Measurements from ENCODE around the gene CNOT8.
"Not testable (repeated sequence)": the region's sequence is repeated elsewhere in the genome, so short reads cannot be mapped to it uniquely, and the experiment has no call there.

CNOT8 gene

DNA sequence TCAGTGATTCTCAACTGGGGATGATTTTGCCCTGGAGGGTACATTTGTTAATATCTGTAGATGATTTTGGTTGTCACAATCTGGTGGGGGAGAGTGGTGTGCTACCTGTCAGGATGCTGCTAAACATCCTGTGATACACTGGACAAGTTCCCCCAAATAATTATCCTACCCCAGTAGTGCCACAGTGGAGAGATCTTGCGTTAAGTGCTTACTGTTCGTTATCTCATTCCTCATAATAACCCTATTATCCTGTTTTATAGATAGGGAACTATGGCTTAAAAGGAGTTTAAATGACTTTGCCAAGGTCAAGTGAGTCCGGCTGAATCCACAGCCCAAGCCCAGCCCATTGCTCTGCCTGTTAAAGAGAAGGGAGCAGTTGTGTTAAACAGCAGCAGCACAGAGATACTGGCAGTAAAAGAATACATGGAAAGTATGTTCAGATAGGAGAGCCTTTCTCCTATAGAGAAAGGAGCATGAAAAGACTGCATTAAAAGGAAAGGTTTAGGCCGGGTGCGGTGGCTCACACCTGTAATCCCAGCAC, 15.4 kb downstream of the CNOT8 start:
- Mint-ChIP-seq H3K27ac (peak overlapping the region; percentile 2), H3K36me3 (peaks cover 45% of the 10 kb centered on the region), H3K9me3 (no peaks in the 10 kb centered on the region), H3K4me3 (no peak overlapping the region), H3K27me3 (no peaks in the 10 kb centered on the region), H3K4me1 (no peaks in the 10 kb centered on the region)

DNA sequence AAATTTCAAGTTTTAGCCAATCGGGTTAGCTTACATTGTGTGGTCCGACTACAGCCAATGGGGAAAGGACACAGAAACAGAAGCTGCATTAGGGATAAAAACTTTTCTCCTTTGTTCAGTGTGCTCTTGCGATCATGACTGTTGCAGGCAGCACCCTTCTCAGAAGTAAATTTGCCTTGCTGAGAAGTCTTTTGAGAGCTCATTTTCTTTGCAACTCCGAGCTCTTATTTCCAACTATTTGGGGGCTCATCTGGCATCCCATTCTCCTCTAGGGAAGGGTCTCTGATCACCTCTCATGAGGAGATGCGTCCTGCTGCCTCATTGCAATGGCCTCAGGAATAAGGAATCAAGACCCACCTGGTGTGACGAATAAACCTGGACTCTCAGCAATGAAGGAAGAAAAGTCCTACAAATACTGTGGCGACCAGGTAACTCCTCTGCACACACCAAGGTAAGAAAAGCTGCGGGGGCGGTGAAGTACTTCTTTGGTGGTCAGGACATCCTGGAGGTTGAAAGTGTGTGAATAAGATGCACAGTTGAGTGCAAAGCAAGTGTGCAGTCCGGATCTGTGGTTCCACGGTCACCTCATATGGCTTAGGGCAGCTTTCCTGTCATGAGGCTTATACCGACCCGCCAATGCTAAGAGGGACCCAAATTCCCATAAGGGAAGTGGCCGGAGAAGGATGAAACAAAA, 20.4 kb downstream of the CNOT8 start:
- Mint-ChIP-seq H3K27ac (no peak overlapping the region), H3K9me3 (peaks cover 15% of the 10 kb centered on the region), H3K4me3 (no peak overlapping the region), H3K4me1 (no peaks in the 10 kb centered on the region), H3K36me3 (peaks cover 67% of the 10 kb centered on the region), H3K27me3 (no peaks in the 10 kb centered on the region)

DNA sequence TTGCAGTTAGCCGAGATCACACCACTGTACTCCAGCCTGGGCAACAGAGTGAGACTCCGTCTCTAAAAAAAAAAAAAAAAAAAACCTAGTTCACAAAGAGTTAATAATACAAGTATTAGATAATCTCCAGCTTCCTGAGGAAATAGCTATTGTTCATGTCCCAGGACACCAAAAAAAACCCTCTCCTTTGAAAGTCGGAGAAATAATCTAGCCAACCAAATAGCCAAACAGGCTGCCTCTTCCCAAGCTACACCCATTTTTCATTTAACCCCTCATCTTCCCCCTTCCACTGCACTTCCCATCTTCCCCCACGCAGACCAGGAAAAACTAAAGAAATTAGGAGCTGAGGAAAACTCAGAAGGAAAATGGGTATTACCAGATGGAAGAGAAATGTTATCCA, 23.6 kb downstream of the CNOT8 start:
- Mint-ChIP-seq H3K27me3 (no peaks in the 10 kb centered on the region), H3K4me1 (no peaks in the 10 kb centered on the region), H3K4me3 (no peak overlapping the region), H3K27ac (no peak overlapping the region), H3K36me3 (peaks cover 70% of the 10 kb centered on the region), H3K9me3 (peaks cover 18% of the 10 kb centered on the region)

DNA sequence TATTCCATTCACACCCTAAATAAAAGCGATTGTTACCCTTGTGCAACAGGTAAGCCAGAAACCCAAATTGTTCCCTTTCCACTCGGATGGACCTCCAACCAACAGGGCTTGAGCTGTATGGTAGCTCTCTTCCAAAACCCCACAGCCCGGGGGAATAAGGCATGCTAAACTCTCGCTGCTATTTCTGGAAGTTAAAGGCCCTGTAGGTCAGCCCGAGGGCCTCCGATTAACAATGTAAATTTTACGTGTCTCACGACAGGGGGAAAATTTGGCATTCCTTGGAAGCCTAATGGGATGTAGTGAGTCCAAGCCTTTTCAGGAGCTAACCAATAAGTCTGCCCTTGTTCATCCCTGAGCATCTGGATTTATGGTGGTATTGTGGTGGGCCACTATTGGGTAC, 26.0 kb downstream of the CNOT8 start:
- Mint-ChIP-seq H3K4me1 (no peaks in the 10 kb centered on the region), H3K4me3 (no peak overlapping the region), H3K27me3 (no peaks in the 10 kb centered on the region), H3K9me3 (peaks cover 24% of the 10 kb centered on the region), H3K27ac (no peak overlapping the region), H3K36me3 (peaks cover 75% of the 10 kb centered on the region)

DNA sequence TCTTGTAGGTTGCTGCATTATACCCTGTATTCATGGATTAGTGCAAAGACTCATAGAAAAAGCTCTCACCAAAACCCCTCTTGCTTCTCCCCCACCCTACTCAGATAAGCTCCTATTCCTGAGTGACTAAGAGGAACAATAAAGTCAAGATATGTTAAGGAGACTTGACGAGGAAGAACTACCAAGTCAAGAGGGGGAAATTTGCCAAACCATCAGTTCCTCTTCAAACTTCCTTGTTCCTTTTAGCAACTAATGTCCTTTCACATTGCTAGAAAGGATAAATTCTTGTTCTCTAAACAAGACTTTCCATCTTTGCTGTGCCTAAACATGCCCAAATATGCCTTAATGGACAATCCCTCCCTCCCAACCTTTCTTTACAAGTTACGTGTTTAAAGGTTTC, 27.0 kb downstream of the CNOT8 start:
- Mint-ChIP-seq H3K36me3 (peaks cover 71% of the 10 kb centered on the region), H3K4me1 (no peaks in the 10 kb centered on the region), H3K27me3 (no peaks in the 10 kb centered on the region), H3K4me3 (no peak overlapping the region), H3K27ac (no peak overlapping the region), H3K9me3 (peaks cover 21% of the 10 kb centered on the region)

DNA sequence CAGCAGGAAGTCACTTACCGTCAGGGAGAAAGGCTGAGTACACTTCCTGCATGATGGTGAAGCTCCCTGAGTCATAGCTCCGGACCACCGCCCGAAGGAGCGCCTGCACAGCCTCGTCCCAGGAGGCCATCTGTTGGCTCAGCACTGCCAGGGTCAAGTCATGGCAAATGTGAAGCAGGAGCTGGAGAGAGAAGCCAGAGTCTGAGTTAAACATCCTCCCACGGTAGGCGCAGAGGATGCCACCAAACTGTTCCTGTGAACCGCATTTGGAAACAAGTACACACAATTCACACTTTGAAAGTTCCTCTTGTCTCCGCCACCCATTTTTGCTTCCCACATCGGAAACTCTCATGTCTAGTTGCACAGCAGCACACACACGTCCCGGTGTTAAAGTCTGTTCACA, 33.9 kb downstream of the CNOT8 start:
- H3K27me3 Mint-ChIP-seq: no peaks in the 10 kb centered on the region
- no peak overlapping the region for H3K27ac Mint-ChIP-seq
- H3K36me3 Mint-ChIP-seq: peaks cover 32% of the 10 kb centered on the region
- H3K4me3 Mint-ChIP-seq: no peak overlapping the region
- H3K4me1 Mint-ChIP-seq: no peaks in the 10 kb centered on the region
- H3K9me3 Mint-ChIP-seq: peaks cover 5% of the 10 kb centered on the region

DNA sequence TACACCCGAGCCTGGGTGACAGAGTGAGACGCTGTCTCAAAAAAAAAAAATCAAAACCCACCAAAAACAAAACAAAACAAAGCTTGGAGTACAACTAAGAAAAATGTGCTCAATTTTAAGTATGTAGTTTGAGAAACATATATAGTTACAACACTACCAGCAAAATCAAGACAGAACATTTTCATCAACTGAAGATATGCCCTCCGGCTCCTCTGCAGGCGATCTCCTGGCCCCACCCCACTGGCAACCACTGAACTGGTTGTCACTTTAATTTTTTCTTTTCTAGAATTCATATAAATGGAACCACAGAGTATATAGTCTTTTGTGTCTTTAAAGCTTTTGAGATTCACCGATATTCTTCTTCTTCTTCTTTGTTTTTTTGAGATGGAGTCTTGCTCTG, 35.0 kb downstream of the CNOT8 start:
- Mint-ChIP-seq H3K27ac (peak overlapping the region; percentile 18), H3K27me3 (no peaks in the 10 kb centered on the region), H3K9me3 (peaks cover 4% of the 10 kb centered on the region), H3K4me1 (no peaks in the 10 kb centered on the region), H3K4me3 (no peak overlapping the region), H3K36me3 (peaks cover 25% of the 10 kb centered on the region)

DNA sequence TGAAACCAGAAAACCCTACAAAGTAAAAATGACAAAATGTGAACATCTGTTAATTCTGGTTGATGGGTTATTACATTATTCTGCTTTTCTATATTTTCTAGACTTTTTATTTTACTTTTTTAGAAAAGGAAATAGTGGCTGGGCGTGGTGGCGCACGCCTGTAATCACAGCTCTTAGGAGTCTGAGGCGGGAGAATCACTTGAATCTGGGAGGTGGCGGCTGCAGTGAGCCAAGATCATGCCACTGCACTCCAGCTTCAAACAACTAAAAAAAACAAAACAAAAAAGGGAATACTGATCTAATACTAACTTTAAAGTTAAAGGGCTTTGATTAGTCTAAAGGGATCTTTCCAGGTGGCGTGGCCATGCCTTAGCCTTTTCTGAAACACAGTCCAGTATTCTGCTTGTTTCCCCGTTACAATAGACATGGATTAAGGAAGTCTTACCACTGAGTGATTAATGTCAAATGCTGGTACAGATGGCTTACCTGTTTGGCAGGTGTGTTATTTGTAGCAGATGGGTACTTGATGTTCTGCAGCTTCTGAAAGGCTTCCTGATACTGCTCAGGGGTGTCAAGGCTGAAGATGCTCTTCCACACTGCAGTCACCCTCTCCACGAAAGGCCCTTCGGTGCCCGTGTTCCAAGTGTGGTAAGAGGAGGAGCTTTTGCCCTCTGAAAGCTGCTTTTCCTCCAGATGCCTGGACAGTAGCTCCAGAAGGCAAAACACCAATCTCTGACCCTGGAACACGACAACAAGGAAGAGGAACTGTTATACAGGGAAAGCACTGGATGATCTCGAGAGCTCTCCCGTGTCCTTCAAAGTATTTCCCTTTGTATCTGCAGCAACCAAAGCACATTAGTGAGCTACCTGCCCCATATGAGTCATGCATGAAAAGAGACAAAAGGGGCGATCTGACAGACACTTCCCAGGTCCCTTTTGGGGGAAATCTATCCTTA, 37.5 kb downstream of the CNOT8 start:
- Mint-ChIP-seq H3K4me1 (no peaks in the 10 kb centered on the region), H3K4me3 (no peak overlapping the region), H3K36me3 (peaks cover 18% of the 10 kb centered on the region), H3K27ac (peak overlapping the region; percentile 4), H3K27me3 (no peaks in the 10 kb centered on the region), H3K9me3 (no peaks in the 10 kb centered on the region)

DNA sequence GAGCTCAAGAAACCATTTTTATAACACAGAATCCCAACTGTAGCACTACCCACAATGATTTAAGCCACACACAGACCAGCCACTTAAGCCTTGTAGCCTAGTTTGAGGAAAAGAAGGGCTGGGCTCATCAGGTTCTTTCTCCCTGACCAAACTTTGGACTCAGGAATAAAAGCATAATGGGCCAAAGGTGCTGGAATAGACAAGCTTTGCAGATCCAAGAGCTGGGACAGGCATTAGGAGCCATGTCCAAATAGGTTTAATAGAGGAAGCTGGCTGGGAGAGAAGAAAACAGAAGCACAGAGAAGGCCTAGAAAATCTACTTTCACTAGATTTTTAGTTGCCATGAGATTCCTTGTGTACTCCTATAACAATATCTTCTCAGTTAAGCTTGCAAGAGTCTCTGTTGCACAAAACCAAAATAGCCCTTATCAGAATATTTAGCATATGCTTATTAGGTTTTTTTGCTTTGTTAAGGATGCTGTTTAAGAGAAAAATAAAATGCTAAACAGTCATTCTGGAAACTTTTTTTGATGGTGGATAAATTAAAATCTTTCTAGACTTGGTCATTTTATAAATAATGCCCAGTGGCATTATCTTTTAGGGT, 38.2 kb downstream of the CNOT8 start:
- no peak overlapping the region for H3K4me3 Mint-ChIP-seq
- no peaks in the 10 kb centered on the region for H3K4me1 Mint-ChIP-seq
- no peaks in the 10 kb centered on the region for H3K9me3 Mint-ChIP-seq
- peaks cover 14% of the 10 kb centered on the region for H3K36me3 Mint-ChIP-seq
- H3K27me3 Mint-ChIP-seq: no peaks in the 10 kb centered on the region
- H3K27ac Mint-ChIP-seq: no peak overlapping the region

DNA sequence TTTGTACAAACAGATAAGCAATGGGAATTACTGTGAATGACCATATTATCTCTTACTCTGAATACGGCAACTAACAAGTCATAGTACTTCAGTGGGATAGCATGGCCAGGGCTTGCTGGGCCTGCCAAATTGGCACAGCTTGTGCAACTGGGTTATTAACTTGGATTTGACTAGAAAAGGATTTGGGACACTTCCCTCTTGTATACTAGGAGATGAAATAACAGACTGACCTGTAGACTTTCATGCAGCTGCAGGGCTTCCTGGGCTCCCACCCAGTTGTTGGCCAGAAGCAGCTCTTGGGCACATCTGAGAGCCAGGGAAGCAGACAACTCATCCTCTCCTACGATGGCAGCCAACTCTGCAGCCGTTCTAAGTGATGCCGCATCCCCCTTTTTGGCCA, 39.8 kb downstream of the CNOT8 start:
- Mint-ChIP-seq H3K27me3 (no peaks in the 10 kb centered on the region), H3K4me1 (no peaks in the 10 kb centered on the region), H3K36me3 (peaks cover 14% of the 10 kb centered on the region), H3K9me3 (no peaks in the 10 kb centered on the region), H3K4me3 (no peak overlapping the region), H3K27ac (no peak overlapping the region)

DNA sequence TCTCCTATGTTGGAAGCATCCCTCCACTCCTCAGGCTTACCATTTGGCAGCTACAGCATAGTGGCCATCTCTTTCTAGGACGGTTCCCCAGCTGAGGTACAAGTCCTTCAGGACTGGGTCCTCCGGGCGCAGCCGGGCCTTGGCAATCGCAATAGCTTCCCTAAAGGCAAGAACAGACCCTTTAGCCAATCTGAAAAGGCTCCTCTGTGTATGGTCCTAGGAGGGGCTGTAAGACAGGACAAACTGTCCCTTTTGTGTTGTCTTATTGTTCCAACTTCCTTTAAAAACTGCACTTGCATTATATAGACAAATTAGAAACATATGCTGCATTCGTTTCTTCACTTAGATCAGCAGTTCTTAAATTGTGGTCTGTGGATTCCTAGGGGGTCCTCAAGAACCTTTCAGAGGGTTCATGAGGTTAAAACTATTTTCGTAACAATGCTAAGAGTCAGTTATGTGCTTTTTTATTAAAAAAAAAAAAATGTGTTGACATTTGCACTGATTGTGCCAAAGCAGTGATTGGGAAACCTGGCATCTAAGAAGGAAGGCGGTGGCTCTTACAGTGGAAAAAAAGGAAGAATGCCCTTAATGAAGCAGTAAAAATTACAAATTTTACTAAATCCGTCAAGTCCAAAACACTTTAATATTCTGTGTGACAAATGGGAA, 40.9 kb downstream of the CNOT8 start:
- Mint-ChIP-seq H3K27me3 (no peaks in the 10 kb centered on the region), H3K36me3 (peaks cover 16% of the 10 kb centered on the region), H3K27ac (no peak overlapping the region), H3K9me3 (no peaks in the 10 kb centered on the region), H3K4me1 (no peaks in the 10 kb centered on the region), H3K4me3 (no peak overlapping the region)

DNA sequence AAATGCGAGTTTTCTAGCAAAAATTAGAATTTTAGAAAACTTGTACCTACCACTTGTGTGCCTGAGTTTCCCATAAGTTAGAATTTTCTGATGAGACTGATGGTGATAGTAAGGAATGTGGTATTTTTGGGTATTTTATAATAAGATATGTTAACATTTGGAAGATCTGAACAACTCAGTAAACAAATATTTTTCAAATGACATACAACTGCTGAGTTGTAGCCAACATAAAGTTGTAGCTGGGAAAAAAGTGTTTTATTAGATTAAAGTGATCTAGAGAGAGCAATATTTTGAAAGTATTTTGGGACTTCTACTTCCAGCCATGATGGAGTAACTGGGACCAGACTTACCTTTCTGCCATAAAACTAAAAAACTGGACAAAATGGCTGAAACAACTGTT, 41.6 kb downstream of the CNOT8 start:
- Mint-ChIP-seq H3K27ac (no peak overlapping the region), H3K27me3 (no peaks in the 10 kb centered on the region), H3K4me3 (no peak overlapping the region), H3K4me1 (no peaks in the 10 kb centered on the region), H3K9me3 (no peaks in the 10 kb centered on the region), H3K36me3 (peaks cover 16% of the 10 kb centered on the region)

DNA sequence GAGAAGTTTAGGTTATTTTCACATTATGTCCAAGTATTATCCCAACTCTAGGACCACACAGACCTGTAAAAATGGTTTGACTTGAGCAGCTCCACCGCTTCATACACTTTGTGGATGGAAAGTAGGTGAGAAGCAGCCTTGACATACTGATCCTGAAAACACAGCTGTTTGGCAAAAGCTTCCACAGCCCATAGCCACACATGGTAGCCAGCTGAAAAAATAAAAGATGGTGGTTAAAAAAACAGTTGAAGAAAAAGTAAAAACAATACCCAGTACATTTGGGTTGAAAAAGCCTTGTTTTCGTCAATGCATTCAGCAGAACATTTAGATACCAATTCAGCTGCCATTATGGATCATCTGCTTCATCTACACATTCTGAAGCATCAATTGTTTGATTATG, 42.8 kb downstream of the CNOT8 start:
- Mint-ChIP-seq H3K4me1 (no peaks in the 10 kb centered on the region), H3K27ac (no peak overlapping the region), H3K27me3 (no peaks in the 10 kb centered on the region), H3K36me3 (peaks cover 15% of the 10 kb centered on the region), H3K4me3 (no peak overlapping the region), H3K9me3 (no peaks in the 10 kb centered on the region)

DNA sequence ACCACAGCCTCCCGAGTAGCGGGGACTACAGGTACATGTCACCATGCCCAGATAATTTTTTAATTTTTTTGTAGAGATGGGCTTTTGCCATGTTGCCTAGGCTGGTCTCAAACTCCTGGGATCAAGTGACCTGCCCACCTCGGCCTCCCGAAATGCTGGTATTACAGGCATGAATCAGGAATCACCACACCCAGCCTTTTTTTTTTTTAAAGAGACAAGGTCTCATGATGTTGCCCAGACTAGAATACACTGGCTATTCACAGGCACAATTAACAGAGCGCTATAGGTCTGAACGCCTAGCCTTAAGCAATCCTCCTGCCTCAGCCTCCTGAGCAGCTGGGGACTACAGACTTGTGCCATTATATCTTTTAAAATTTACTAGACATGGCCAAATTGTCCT, 43.5 kb downstream of the CNOT8 start:
- Mint-ChIP-seq H3K36me3 (peaks cover 11% of the 10 kb centered on the region), H3K27me3 (no peaks in the 10 kb centered on the region), H3K4me3 (no peak overlapping the region), H3K27ac (no peak overlapping the region), H3K9me3 (no peaks in the 10 kb centered on the region), H3K4me1 (no peaks in the 10 kb centered on the region)

- not testable (repeated sequence) for H3K4me3 Mint-ChIP-seq, H3K4me1 Mint-ChIP-seq, H3K27ac Mint-ChIP-seq, H3K9me3 Mint-ChIP-seq, H3K27me3 Mint-ChIP-seq
- peaks cover 11% of the 10 kb centered on the region for H3K36me3 Mint-ChIP-seq
These were observed 47.2 kb downstream of the CNOT8 start for GRCh38 chr5:154905601-154906000.
